Measurements from ENCODE around the gene IL15RA. TPM values are rescaled to one million over a fixed set of nuclear protein-coding genes. Genes with fewer than 3 reads are reported as not detected.

Gene IL15RA
- total RNA-seq, 1 donor from 2014 or later: not detected

DNA sequence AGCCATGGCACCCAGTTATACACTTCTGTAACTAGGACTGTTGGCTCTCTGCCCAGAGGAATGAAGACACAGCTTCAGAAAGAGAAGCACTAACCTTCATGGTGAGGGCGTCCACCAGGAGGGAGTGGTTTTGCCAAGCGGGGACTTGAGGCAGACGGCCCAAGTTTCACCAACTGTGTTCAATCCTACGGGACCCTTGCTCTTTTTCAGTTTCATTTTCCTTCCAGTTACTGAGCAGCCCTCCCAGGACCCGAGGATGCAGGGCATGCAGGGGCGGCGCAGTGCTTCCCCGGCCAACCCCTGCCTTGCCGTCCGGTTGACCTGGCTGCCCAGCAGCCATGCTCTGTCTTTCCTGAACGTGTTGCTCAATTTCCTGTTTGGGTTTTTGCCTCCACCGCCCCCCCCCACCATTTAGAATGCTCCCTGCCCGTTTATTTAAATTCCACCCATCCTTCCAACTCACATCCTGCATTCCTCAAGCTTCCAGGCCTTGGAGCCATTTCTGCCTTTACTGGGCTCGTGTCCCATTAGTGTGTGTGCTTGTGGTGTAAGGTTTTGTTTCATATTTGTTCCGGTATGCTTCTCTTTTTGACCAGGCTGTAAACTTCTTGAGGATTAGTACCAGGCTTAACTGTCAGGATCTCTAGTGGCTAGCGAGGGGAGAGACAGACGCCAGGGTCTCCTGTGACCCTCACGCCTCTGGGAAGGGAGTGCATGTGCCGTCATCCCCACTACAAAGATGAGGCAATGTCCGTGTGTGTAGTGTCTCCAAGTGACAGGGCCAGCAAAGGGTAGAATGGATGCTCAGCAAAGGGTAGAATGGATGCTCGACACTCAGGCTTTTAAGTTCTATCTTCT is 31.6 kb downstream of the IL15RA start:
- peaks cover 16% of the 10 kb centered on the region for H3K4me1 Mint-ChIP-seq
- H4K20me1 ChIP-seq (ENCODE audit: low read depth): no peaks in the 10 kb centered on the region
- H3K4me1 ChIP-seq: peaks cover 4% of the 10 kb centered on the region
- no peak overlapping the region for H3K4me3 ChIP-seq
- peaks cover 7% of the 10 kb centered on the region for H3K27me3 Mint-ChIP-seq (ENCODE audit: insufficient read depth, low read depth)
- H3K27me3 ChIP-seq: no peaks in the 10 kb centered on the region
- no peak overlapping the region for H3K27ac Mint-ChIP-seq
- H3K79me2 ChIP-seq (ENCODE audit: low read depth): no peaks in the 10 kb centered on the region
- H3K27ac ChIP-seq: no peak overlapping the region
- H3K9ac ChIP-seq: no peak overlapping the region
- no peaks in the 10 kb centered on the region for H3K9me3 Mint-ChIP-seq
- no peak overlapping the region for H3K4me2 ChIP-seq
- H3K36me3 Mint-ChIP-seq: no peaks in the 10 kb centered on the region
- H2AFZ ChIP-seq (replicated peaks): no peak overlapping the region
- no peaks in the 10 kb centered on the region for H3K9me3 ChIP-seq (ENCODE audit: low read depth)
- no peak for DNase-seq (ENCODE audit: low spot score)
- no peaks in the 10 kb centered on the region for H3K36me3 ChIP-seq
- no peak overlapping the region for H3K4me3 Mint-ChIP-seq
- H3F3A ChIP-seq (ENCODE audit: low read depth): no peaks in the 10 kb centered on the region
- TF ChIP-seq, protein P1, sequence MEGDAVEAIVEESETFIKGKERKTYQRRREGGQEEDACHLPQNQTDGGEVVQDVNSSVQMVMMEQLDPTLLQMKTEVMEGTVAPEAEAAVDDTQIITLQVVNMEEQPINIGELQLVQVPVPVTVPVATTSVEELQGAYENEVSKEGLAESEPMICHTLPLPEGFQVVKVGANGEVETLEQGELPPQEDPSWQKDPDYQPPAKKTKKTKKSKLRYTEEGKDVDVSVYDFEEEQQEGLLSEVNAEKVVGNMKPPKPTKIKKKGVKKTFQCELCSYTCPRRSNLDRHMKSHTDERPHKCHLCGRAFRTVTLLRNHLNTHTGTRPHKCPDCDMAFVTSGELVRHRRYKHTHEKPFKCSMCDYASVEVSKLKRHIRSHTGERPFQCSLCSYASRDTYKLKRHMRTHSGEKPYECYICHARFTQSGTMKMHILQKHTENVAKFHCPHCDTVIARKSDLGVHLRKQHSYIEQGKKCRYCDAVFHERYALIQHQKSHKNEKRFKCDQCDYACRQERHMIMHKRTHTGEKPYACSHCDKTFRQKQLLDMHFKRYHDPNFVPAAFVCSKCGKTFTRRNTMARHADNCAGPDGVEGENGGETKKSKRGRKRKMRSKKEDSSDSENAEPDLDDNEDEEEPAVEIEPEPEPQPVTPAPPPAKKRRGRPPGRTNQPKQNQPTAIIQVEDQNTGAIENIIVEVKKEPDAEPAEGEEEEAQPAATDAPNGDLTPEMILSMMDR (IDR thresholded peaks at IDR 0.05): no peak
- TF ChIP-seq EZH2phosphoT487 (IDR thresholded peaks at IDR 0.05) (no peak), EZH2 (IDR thresholded peaks at IDR 0.05) (no peak)

DNA sequence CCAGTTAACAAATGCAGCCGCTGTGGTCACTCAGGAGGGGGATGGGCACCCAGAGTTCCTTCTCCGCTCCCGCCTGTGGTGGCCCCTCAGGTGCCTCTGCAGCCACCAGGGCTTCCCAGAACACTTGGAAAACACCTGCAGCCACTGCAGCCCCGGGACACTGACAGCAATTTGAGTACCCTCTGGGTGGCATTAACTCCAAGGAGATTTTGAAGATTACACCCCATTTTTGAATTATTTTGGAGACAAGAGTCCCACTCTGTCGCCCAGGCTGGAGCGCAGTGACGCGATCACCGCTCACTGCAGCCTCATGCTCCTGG is 32.2 kb downstream of the IL15RA start:
- H3K9ac ChIP-seq: no peak overlapping the region

GRCh38 chr10:5944389-5945189 is 32.8 kb downstream of the IL15RA start:
- no peaks in the 10 kb centered on the region for H3K79me2 ChIP-seq (ENCODE audit: low read depth)
- H4K20me1 ChIP-seq (ENCODE audit: low read depth): no peaks in the 10 kb centered on the region
- no peak overlapping the region for H3K4me3 ChIP-seq
- no peak for TF ChIP-seq EZH2phosphoT487 (IDR thresholded peaks at IDR 0.05)
- TF ChIP-seq, protein P1 (IDR thresholded peaks at IDR 0.05): no peak
- no peak for TF ChIP-seq EZH2 (IDR thresholded peaks at IDR 0.05)
- peak overlapping the region; percentile 1 for H2AFZ ChIP-seq (replicated peaks)
- no peaks in the 10 kb centered on the region for H3K36me3 ChIP-seq
- no peak overlapping the region for H3K27ac ChIP-seq
- no peaks in the 10 kb centered on the region for H3F3A ChIP-seq (ENCODE audit: low read depth)
- H3K4me3 Mint-ChIP-seq: no peak overlapping the region
- no peaks in the 10 kb centered on the region for H3K9me3 ChIP-seq (ENCODE audit: low read depth)
- no peak for DNase-seq (ENCODE audit: low spot score)
- no peak overlapping the region for H3K27ac Mint-ChIP-seq
- peaks cover 4% of the 10 kb centered on the region for H3K4me1 ChIP-seq
- H3K27me3 ChIP-seq: no peaks in the 10 kb centered on the region
- no peaks in the 10 kb centered on the region for H3K9me3 Mint-ChIP-seq
- H3K9ac ChIP-seq: no peak overlapping the region
- no peaks in the 10 kb centered on the region for H3K36me3 Mint-ChIP-seq
- peaks cover 7% of the 10 kb centered on the region for H3K27me3 Mint-ChIP-seq (ENCODE audit: insufficient read depth, low read depth)
- H3K4me2 ChIP-seq: no peak overlapping the region
- peaks cover 16% of the 10 kb centered on the region for H3K4me1 Mint-ChIP-seq

More for the DNA sequence above, 32.2 kb downstream of the IL15RA start:
- Mint-ChIP-seq H3K4me1 (peaks cover 16% of the 10 kb centered on the region), H3K36me3 (no peaks in the 10 kb centered on the region), H3K9me3 (no peaks in the 10 kb centered on the region), H3K4me3 (no peak overlapping the region), H3K27ac (no peak overlapping the region), H3K27me3 (ENCODE audit: insufficient read depth, low read depth) (peaks cover 7% of the 10 kb centered on the region)
- H2AFZ ChIP-seq (replicated peaks): no peak overlapping the region
- H3K27me3 ChIP-seq: no peaks in the 10 kb centered on the region
- no peak overlapping the region for H3K4me3 ChIP-seq
- TF ChIP-seq EZH2 (IDR thresholded peaks at IDR 0.05) (no peak), EZH2phosphoT487 (IDR thresholded peaks at IDR 0.05) (no peak)
- TF ChIP-seq, protein P1 (IDR thresholded peaks at IDR 0.05): no peak
- H3K4me1 ChIP-seq: peaks cover 4% of the 10 kb centered on the region
- no peak for DNase-seq (ENCODE audit: low spot score)
- no peak overlapping the region for H3K27ac ChIP-seq
- H3K9me3 ChIP-seq (ENCODE audit: low read depth): no peaks in the 10 kb centered on the region
- no peaks in the 10 kb centered on the region for H3F3A ChIP-seq (ENCODE audit: low read depth)
- H3K4me2 ChIP-seq: no peak overlapping the region
- H3K79me2 ChIP-seq (ENCODE audit: low read depth): no peaks in the 10 kb centered on the region
- H3K36me3 ChIP-seq: no peaks in the 10 kb centered on the region
- no peaks in the 10 kb centered on the region for H4K20me1 ChIP-seq (ENCODE audit: low read depth)

Data from neural progenitor cell (in vitro differentiated cells).